IPS-18a (cell line): ENCODE measurements around the gene SNX8.
"Not testable (repeated sequence)": the region's sequence is repeated elsewhere in the genome, so short reads cannot be mapped to it uniquely, and the experiment has no call there.

ENCODE experiments used
- H3K27ac ChIP-seq: one replicate; pipeline ENCODE4 v1.5.1; 2013; ENCODE audit warnings: low read length
- H3K27me3 ChIP-seq: one replicate; pipeline ENCODE4 v1.6.1; 2013; ENCODE audit warnings: mild to moderate bottlenecking, low read length; ENCODE audit not compliant: control insufficient read depth, insufficient read depth
- H3K36me3 ChIP-seq: one replicate; pipeline ENCODE4 v1.6.1; 2013; ENCODE audit warnings: low read depth, low read length; ENCODE audit not compliant: control insufficient read depth
- H3K4me1 ChIP-seq: one replicate; pipeline ENCODE4 v1.6.1; 2013; ENCODE audit warnings: low read depth, low read length; ENCODE audit not compliant: control insufficient read depth
- H3K4me3 ChIP-seq: one replicate; pipeline ENCODE4 v1.5.1; 2013; ENCODE audit warnings: low read length
- H3K9ac ChIP-seq: one replicate; pipeline ENCODE4 v1.6.1; 2013; ENCODE audit warnings: mild to moderate bottlenecking, low read length, moderate library complexity
- H3K9me3 ChIP-seq: one replicate; pipeline ENCODE4 v1.6.1; 2013; ENCODE audit warnings: low read depth, low read length; ENCODE audit not compliant: control insufficient read depth

SNX8 gene

DNA sequence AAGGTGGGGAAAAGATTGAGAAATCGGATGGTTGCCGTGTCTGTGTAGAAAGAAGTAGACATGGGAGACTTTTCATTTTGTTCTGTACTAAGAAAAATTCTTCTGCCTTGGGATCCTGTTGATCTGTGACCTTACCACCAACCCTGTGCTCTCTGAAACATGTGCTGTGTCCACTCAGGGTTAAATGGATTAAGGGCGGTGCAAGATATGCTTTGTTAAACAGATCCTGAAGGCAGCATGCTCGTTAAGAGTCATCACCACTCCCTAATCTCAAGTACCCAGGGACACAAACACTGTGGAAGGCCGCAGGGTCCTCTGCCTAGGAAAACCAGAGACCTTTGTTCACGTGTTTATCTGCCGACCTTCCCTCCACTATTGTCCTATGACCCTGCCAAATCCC is 10.7 kb downstream of the SNX8 start:
- not testable (repeated sequence) for H3K36me3 ChIP-seq, H3K9ac ChIP-seq, H3K9me3 ChIP-seq

DNA sequence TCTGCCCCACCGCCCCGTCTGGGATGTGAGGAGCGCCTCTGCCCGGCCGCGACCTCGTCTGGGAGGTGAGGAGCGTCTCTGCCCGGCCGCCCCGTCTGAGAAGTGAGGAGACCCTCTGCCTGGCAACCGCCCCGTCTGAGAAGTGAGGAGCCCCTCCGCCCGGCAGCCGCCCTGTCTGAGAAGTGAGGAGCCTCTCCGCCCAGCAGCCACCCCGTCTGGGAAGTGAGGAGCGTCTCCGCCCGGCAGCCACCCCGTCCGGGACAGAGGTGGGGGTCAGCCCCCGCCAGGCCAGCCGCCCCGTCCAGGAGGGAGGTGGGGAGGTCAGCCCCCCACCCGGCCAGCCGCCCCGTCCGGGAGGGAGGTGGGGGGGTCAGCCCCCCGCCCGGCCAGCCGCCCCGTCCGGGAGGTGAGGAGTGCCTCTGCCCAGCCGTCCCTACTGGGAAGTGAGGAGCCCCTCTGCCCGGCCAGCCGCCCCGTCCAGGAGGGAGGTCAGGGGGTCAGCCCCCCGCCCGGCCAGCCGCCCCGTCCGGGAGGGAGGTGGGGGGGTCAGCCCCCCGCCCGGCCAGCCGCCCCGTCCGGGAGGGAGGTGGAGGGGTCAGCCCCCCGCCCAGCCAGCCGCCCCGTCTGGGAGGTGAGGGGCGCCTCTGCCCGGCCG is 11.4 kb downstream of the SNX8 start:
- not testable (repeated sequence) for H3K27me3 ChIP-seq, H3K9ac ChIP-seq, H3K27ac ChIP-seq, H3K36me3 ChIP-seq, H3K9me3 ChIP-seq, H3K4me3 ChIP-seq
- peaks cover 13% of the 10 kb centered on the region for H3K4me1 ChIP-seq

More for the DNA sequence above, 10.7 kb downstream of the SNX8 start:
- H3K27ac ChIP-seq, H3K27me3 ChIP-seq, H3K4me3 ChIP-seq: not testable (repeated sequence)
- peaks cover 13% of the 10 kb centered on the region for H3K4me1 ChIP-seq

DNA sequence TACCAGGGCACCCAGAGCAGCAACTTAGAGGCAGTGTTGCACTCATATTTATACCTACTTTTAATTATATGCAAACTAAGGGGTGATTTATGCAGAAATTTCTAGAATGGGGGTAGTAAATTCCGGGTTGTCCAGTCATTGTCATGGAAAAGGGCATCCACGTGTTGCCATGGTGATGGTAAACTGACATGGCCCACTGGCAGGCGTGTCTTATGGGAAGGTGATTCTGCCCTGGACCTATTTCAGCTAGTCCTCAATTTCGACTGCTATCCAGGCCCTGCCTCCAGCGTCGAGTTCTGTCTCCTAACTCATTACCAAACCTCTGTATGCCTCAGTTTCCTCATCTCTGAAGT is 12.8 kb downstream of the SNX8 start:
- no peaks in the 10 kb centered on the region for H3K36me3 ChIP-seq
- H3K9me3 ChIP-seq = no peaks in the 10 kb centered on the region
- peaks cover 13% of the 10 kb centered on the region for H3K4me1 ChIP-seq
- H3K27me3 ChIP-seq = no peaks in the 10 kb centered on the region
- H3K27ac ChIP-seq = peak overlapping the region; percentile 95
- peak overlapping the region; percentile 58 for H3K9ac ChIP-seq
- H3K4me3 ChIP-seq = peak overlapping the region; percentile 9

DNA sequence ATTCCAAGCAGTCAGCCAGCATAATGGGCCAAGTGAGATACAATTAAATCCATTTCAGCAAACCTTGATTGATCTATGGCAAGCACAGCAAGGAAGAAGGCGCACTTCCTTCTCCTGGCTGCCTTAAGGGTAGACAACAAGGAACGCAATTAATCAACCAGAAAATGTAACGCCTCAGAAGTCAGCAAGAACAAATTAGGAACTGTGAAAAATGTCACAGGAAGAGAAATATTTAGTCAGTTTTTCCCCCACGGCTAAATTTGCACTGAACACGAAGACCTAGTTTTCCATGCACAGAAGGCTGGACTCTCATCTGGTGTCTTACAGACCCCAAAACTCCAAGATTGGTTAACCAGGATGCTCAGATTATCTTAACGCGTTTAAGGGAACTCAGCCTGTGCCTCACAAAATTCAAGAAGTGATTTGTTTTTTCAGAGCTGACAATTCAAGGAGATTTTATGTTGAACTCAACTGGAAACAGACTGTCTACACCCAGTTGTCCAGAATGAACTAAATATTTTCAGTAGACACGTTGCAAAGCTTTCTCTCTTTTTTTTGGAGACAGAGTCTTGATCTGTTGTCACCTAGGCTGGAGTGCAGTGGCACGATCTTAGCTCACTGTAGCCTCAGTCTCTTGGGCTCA is 14.2 kb downstream of the SNX8 start:
- no peaks in the 10 kb centered on the region for H3K9me3 ChIP-seq
- H3K27me3 ChIP-seq = no peaks in the 10 kb centered on the region
- no peaks in the 10 kb centered on the region for H3K36me3 ChIP-seq
- H3K27ac ChIP-seq = no peak overlapping the region
- no peak overlapping the region for H3K4me3 ChIP-seq
- no peak overlapping the region for H3K9ac ChIP-seq
- peaks cover 13% of the 10 kb centered on the region for H3K4me1 ChIP-seq

DNA sequence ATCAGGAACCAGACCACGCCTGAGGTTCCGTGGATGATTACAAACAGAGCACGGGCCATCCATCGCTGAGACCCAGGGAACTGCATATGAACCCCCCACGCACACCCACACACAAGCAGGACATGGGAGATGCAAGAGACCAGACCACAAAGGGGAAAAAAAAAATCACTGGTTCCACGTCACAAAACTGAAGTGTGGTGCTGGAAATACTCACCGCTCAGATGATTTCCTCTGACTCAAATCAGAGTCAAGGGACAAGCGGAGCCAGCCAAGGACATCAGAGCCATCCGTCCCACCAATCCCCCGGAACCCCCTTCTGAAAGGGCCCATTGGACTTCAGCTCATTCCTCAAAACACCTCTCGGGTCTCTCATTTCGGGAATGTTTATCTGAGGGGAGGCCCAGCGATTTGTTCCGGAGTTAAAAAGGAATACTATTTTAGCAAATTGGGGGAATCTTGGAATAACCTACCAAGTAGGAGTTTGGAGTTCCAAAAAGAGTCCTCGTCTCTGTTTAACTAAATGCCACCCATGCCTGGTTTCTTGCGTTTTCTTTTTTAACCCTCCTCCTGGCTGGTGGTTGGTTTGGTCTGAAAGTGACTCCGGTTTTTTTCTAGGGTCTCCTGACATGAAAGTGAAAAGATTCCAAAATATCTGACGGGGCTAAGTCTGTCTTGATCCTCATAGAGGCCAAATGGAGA is 15.0 kb downstream of the SNX8 start:
- Histone ChIP-seq H3K9ac (no peak overlapping the region), H3K27ac (no peak overlapping the region), H3K9me3 (no peaks in the 10 kb centered on the region), H3K27me3 (no peaks in the 10 kb centered on the region), H3K4me3 (no peak overlapping the region), H3K4me1 (peaks cover 13% of the 10 kb centered on the region), H3K36me3 (no peaks in the 10 kb centered on the region)

DNA sequence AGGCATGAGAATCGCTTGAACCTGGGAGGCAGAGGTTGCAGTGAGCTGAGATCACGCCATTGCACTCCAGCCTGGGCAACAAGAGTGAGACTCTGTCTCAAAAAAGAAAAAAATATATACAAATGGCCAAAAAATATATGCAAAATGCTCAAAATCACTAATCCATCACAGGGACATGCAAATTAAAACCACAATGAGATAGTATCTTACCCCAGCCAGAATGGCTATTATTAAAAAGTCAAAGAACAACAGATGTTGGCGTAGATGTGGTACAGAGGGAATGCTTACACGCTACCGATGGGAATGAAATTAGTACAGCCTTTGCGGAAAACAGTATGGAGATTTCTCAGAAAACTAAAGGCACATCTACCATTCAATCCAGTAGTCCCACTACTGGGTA is 17.4 kb downstream of the SNX8 start:
- H3K9me3 ChIP-seq = no peaks in the 10 kb centered on the region
- H3K4me3 ChIP-seq = no peak overlapping the region
- H3K36me3 ChIP-seq = no peaks in the 10 kb centered on the region
- H3K4me1 ChIP-seq = peaks cover 13% of the 10 kb centered on the region
- H3K9ac ChIP-seq = no peak overlapping the region
- no peaks in the 10 kb centered on the region for H3K27me3 ChIP-seq
- no peak overlapping the region for H3K27ac ChIP-seq

DNA sequence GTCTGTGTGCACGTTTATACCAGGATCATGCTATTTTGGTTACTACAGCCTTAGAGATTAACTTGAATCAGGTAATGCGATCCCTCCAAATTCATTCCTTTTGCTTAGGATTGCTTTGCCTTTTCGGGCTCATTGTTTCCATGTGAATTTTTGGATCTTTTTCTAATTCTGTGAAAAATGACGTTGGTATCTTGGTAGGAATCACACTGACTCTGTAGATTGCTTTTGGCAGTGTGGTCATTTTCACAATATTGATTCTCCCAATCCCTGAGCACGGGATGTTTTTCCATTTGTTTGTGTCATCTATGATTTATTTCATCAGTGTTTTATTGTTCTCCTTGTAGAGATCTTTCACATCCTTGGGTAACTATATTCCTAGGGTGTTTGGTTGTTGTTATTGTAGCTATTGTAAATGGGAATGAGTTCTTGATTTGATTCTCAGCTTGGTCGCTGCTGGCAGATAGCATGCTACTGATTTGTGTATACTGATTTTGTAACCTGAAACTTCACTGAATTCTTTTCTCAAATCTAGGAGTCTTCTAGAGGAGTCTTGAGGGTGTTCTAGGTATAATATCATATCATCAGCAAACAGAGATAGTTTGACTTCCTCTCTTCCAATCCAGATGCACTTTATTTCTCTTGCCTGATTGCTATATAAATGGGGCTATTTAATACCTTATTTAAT is 18.2 kb downstream of the SNX8 start:
- no peaks in the 10 kb centered on the region for H3K9me3 ChIP-seq
- no peak overlapping the region for H3K27ac ChIP-seq
- no peaks in the 10 kb centered on the region for H3K36me3 ChIP-seq
- no peak overlapping the region for H3K4me3 ChIP-seq
- H3K9ac ChIP-seq = no peak overlapping the region
- H3K4me1 ChIP-seq = peaks cover 5% of the 10 kb centered on the region
- no peaks in the 10 kb centered on the region for H3K27me3 ChIP-seq

DNA sequence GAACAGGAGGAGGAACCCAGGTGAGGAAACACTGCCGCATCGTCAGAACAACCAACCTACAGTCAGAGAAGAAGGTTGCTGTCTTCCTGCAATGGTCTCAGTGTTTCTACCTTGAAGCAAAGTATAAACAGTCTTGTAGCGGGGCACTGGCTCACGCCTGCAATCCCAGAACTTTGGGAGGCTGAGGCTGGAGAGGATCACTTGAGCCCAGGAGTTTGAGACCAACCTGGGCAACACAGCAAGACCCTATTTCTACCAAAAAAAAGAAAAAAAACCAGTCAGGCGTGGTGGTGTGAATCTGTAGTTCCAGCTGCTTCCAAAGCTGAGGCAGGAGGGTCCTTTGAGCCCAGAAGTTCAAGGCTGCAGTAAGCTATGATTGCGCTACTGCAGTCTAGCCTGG is 23.4 kb downstream of the SNX8 start:
- H3K4me1 ChIP-seq = no peaks in the 10 kb centered on the region
- no peaks in the 10 kb centered on the region for H3K9me3 ChIP-seq
- no peak overlapping the region for H3K4me3 ChIP-seq
- no peak overlapping the region for H3K9ac ChIP-seq
- no peak overlapping the region for H3K27ac ChIP-seq
- no peaks in the 10 kb centered on the region for H3K27me3 ChIP-seq
- no peaks in the 10 kb centered on the region for H3K36me3 ChIP-seq

DNA sequence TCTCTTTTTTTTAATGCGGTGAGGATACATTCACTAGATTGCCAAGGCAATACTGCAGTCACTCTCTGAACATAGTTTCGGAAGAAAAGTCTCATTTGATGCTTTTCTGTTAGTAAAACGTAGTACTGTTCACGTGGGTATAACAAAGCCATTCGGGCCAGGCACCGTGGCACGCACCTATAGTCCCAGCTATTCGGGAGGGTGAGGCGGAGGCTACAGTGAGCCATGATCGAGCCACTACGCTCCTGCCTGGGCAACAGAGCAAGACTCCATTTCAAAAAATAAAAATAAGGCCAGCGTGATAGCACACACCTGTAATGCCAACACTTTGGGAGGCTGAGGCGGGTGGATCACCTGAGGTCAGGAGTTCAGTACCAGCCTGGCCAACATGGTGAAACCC is 24.6 kb downstream of the SNX8 start:
- Histone ChIP-seq H3K36me3 (no peaks in the 10 kb centered on the region), H3K4me1 (no peaks in the 10 kb centered on the region), H3K4me3 (no peak overlapping the region), H3K27me3 (no peaks in the 10 kb centered on the region), H3K9ac (no peak overlapping the region), H3K27ac (no peak overlapping the region), H3K9me3 (no peaks in the 10 kb centered on the region)

DNA sequence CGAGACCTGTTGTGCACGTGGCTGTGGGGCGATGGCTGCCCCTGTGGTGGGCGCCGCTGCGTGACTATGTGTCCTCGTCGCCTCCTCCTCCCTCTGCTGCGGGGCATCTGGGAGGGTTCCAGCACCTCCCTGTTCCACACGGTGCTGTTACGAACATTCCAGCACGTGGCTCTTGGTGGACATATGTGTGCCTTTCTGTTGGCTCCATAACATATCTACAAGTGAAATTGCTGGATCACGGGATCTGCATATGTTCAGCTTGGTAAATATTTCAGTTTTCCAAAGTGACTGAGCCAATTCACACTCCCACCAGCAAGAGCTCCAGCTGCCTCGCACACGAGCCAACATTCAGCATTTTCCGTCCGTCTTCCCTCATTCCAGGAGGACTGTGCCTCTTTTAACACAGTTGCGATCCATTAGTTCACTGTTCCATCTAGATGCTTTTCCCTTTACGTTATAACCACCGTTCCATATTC is 25.1 kb downstream of the SNX8 start:
- no peak overlapping the region for H3K9ac ChIP-seq
- H3K27ac ChIP-seq = no peak overlapping the region
- no peaks in the 10 kb centered on the region for H3K36me3 ChIP-seq
- no peaks in the 10 kb centered on the region for H3K4me1 ChIP-seq
- no peaks in the 10 kb centered on the region for H3K27me3 ChIP-seq
- H3K9me3 ChIP-seq = no peaks in the 10 kb centered on the region
- H3K4me3 ChIP-seq = no peak overlapping the region

DNA sequence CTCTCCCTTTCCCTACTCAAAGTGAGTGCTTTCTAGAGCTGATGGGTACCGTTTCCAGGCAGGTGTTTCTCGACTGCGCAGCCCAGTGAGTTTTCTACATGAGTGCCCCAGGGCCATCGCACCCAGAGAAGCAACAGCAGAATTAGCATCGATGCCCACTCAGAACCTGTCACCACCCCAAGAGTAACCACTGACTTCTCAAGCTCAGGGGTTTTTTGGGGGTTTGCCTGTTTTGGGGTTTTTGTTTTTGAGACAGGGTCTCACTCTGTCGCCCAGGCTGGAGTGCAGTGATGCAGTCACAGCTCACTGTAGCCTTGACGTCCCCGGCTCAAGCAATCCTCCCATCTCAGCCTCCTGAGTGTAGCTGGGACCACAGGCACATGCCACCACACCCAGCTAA is 25.7 kb downstream of the SNX8 start:
- Histone ChIP-seq H3K27me3 (no peaks in the 10 kb centered on the region), H3K9me3 (no peaks in the 10 kb centered on the region), H3K27ac (no peak overlapping the region), H3K4me3 (no peak overlapping the region), H3K9ac (no peak overlapping the region), H3K36me3 (no peaks in the 10 kb centered on the region), H3K4me1 (no peaks in the 10 kb centered on the region)
